K562 (cell line): ENCODE data around the gene VILL. TPM values are rescaled to one million over a fixed set of nuclear protein-coding genes. Genes with fewer than 3 reads are reported as not detected.

Source experiments
- CBX2 ChIP-seq: fragments of 200-600 bp; sonication (generic); IDR thresholded peaks from one replicate; pipeline ENCODE4 v1.6.1; 2012; ENCODE audit warnings: mild to moderate bottlenecking, low read length, inconsistent platforms; ENCODE audit not compliant: insufficient read depth, poor library complexity, severe bottlenecking
- CHD7 ChIP-seq: fragments of 200-600 bp; sonication (generic); IDR thresholded peaks from one replicate; pipeline ENCODE4 v1.6.1; 2012; ENCODE audit warnings: mild to moderate bottlenecking, low read depth, low read length, inconsistent platforms
- DACH1 ChIP-seq: fragments of 450-650 bp; IDR thresholded peaks from 2 replicates; pipeline ENCODE4 v1.6.1; 2018; ENCODE audit not compliant: partially characterized antibody
- RAD21 ChIP-seq, 2 experiments: fragments of 250-450 bp in 1 of 2; fragments of 450-650 bp in 1 of 2; sonication (Bioruptor Pico) in 1 of 2; formaldehyde crosslinking in 1 of 2; IDR thresholded peaks in 1 of 2; conservative IDR thresholded peaks in 1 of 2; 2 replicates each; pipeline versions ENCODE4 v1.4.0 to v1.8.0; 2020 to 2022; ENCODE audit warnings: mild to moderate bottlenecking in 2 of 2, moderate library complexity in 1 of 2
- RBBP5 ChIP-seq: fragments of 200-600 bp; sonication (generic); IDR thresholded peaks from 2 replicates; pipeline ENCODE4 v1.6.1; 2012; ENCODE audit warnings: borderline replicate concordance, mild to moderate bottlenecking, low read length, control low read depth, inconsistent platforms; ENCODE audit not compliant: insufficient read depth, poor library complexity, severe bottlenecking
- SRSF3 ChIP-seq: fragments of 200-400 bp; formaldehyde crosslinking; IDR thresholded peaks from 2 replicates; pipeline ENCODE4 v1.6.1; 2016; ENCODE audit warnings: mild to moderate bottlenecking, low read length, moderate library complexity; ENCODE audit not compliant: insufficient read depth
- TEAD2 ChIP-seq: fragments of 450-650 bp; IDR thresholded peaks from 2 replicates; pipeline ENCODE4 v1.6.1; 2016; ENCODE audit warnings: missing genetic modification characterization, control low read depth, missing compliant biosample characterization
- TFAP4 ChIP-seq: sonication (generic); formaldehyde crosslinking; IDR thresholded peaks from 2 replicates; pipeline ENCODE4 v1.8.0; 2022; ENCODE audit warnings: missing genetic modification reagents, mild to moderate bottlenecking, moderate library complexity, borderline replicate concordance
- ZNF217 ChIP-seq: sonication (generic); formaldehyde crosslinking; IDR thresholded peaks from 2 replicates; pipeline ENCODE4 v1.8.0; 2022; ENCODE audit warnings: mild to moderate bottlenecking, missing genetic modification reagents
- ZNF280B ChIP-seq: fragments of 250-450 bp; sonication (Bioruptor Pico); IDR thresholded peaks from 2 replicates; pipeline ENCODE4 v1.5.1; 2021; ENCODE audit warnings: mild to moderate bottlenecking
- ZNF778 ChIP-seq: fragments of 450-650 bp; formaldehyde crosslinking; IDR thresholded peaks from 2 replicates; pipeline ENCODE4 v1.4.0; 2020; ENCODE audit warnings: mild to moderate bottlenecking, moderate library complexity
- polyA plus RNA-seq, 8 experiments: library from polyadenylated mRNA; depleted of rRNA in 4 of 8; stranded (reverse) in 5 of 8; unstranded in 3 of 8; fragments of >200 nt; fragmentation: Nextera tagmentation in 2 of 8; fragmentation: Illumina TruSeq in 1 of 8; extraction: Ambion mirVana in 2 of 8; extraction: Trizol in 1 of 8; gene quantifications; 2 replicates each; pipeline versions ENCODE4 v1.2.1 to v1.2.3, GENCODE V29; 2011 to 2014; ENCODE audit warnings: inconsistent platforms in 1 of 8, missing spikeins in 1 of 8
- total RNA-seq, 7 experiments: library from RNA; depleted of rRNA in 6 of 7; stranded (reverse); fragments of >200 nt in 6 of 7; fragmentation: Illumina TruSeq in 2 of 7; extraction: Trizol in 2 of 7; gene quantifications; 2 replicates each; pipeline versions ENCODE4 v1.2.1 to v1.2.3, GENCODE V29; 2011 to 2021; ENCODE audit warnings: low replicate concordance in 1 of 7

VILL gene
- total and polyA plus RNA-seq, 9 of the 15 experiments (the other 6 are each of a cell fraction or from before 2014, with no cell fraction given) = 0.11 to 16.0 (median 8.8) TPM

- TF ChIP-seq ZNF217 (CRISPR knock-in tag) (no peak), ZNF778 (CRISPR knock-in tag) (no peak), CHD7 (no peak), CBX2 (no peak), TEAD2 (tag) (no peak), RAD21 (CRISPR knock-in tag; conservative IDR thresholded peaks at IDR 0.05 in 1 of 2, IDR thresholded peaks at IDR 0.05 in 1 of 2) (peak in 1 of 2 experiments; percentile 28; a peak in 2 of 4 replicates), TFAP4 (CRISPR knock-in tag) (peak; percentile 55; the same call in 1 of the 2 replicates), RBBP5 (no peak), DACH1 (no peak), ZNF280B (CRISPR knock-in tag) (no peak), SRSF3 (no peak)
These were observed 28.0 kb downstream of the VILL start (continued) for GRCh38 chr3:38018296-38019266.
